H1 (cell line): Measurements from ENCODE around the gene EIF3J. TPM values are rescaled to one million over a fixed set of nuclear protein-coding genes. Genes with fewer than 3 reads are reported as not detected.

ENCODE experiments used
- BCL11A ChIP-seq, 2 experiments: IDR thresholded peaks; one replicate each; pipeline ENCODE4 v1.6.1; 2011; ENCODE audit warnings: low read depth in 2 of 2, low read length in 2 of 2, mild to moderate bottlenecking in 2 of 2
- CEBPB ChIP-seq: IDR thresholded peaks from 2 replicates; pipeline ENCODE4 v1.6.1; 2012; ENCODE audit warnings: low read depth, low read length
- CHD2 ChIP-seq: IDR thresholded peaks from 2 replicates; pipeline ENCODE4 v1.6.1; 2012; ENCODE audit warnings: low read length, improper control_type of control experiment
- KDM5A ChIP-seq: fragments of 200-600 bp; IDR thresholded peaks from 2 replicates; pipeline ENCODE4 v1.7.1; 2012; ENCODE audit warnings: mild to moderate bottlenecking, low read length, inconsistent platforms, mixed read lengths
- SRF ChIP-seq: IDR thresholded peaks from 2 replicates; pipeline ENCODE4 v1.6.1; 2011; ENCODE audit warnings: mild to moderate bottlenecking, low read depth, low read length, moderate library complexity
- polyA plus RNA-seq, 7 experiments: library from polyadenylated mRNA; depleted of rRNA in 3 of 7; stranded (reverse) in 5 of 7; unstranded in 2 of 7; fragments of >200 nt in 5 of 7; fragments of 200-250 nt in 2 of 7; gene quantifications; 1 replicate in 5 of 7; 2 replicates in 1 of 7; 4 replicates in 1 of 7; pipeline versions ENCODE4 v1.2.1 to v1.2.3, GENCODE V29; 2011 to 2013; ENCODE audit warnings: missing spikeins in 2 of 7, mixed read lengths in 2 of 7
- total RNA-seq: library from RNA; stranded (reverse); fragmentation: NEBNext Ultra II Directional; extraction: Animal tissue kit (Norgen Biotek cat#: 25700); gene quantifications from 2 replicates; pipeline ENCODE4 v1.2.1, GENCODE V29; 2021

EIF3J gene
- total and polyA plus RNA-seq, 2 of the 8 experiments (the other 6 are each of a cell fraction or from before 2014, with no cell fraction given), result 26.8 to 119 TPM

GRCh38 chr15:44535092-44535491, 1.9 kb upstream of the EIF3J start (continued):
- no peak for TF ChIP-seq CHD2
- no peak for TF ChIP-seq KDM5A
- no peak for TF ChIP-seq CEBPB
- no peak for TF ChIP-seq SRF
- TF ChIP-seq BCL11A (IDR thresholded peaks at IDR 0.05; ENCODE audit: low read depth in 2 of 2, low read length in 2 of 2), result no peak
